Measurements from ENCODE around the gene PRDX4.
"Not testable (repeated sequence)": the region's sequence is repeated elsewhere in the genome, so short reads cannot be mapped to it uniquely, and the experiment has no call there.

Gene PRDX4

DNA sequence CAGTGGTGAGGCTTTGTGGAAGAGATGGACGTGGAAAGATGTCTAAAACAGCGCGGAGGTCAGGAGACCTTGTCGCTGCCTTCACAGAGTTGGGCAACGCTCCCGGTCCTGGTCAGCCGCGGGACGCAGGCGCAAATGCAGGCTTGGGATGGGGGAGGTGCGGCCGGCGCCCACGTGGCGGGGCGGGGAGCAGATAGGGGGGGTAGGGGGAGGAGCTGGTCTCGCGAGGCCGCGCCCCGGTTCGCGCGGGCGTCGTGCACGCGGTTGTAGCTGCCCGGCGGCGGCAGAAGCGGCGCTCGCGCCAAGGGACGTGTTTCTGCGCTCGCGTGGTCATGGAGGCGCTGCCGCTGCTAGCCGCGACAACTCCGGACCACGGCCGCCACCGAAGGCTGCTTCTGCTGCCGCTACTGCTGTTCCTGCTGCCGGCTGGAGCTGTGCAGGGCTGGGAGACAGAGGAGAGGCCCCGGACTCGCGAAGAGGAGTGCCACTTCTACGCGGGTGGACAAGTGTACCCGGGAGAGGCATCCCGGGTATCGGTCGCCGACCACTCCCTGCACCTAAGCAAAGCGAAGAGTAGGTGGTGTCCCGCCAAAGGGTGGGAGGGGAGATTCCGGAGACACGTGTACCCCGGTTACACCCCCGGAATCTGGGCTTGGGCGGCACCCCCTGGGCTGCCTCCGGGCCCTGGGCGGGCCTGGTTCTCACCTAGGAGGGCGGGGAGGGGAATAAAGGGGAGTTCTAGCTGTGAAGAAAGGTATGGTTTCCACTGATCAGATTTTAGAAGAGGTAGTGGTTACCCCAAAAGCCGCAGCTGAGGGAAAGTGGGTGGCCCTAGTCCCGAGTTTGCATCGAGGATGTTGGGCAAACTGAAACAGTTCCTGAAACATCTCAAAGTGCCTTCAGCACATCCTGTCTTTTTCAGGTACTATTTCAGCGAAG lies at the start of gene PRDX4:
PRDX4 (plus strand) TSS at position 255 of the 939 bp plus-strand sequence; CDS start at position 333, 78 bp downstream.
- in situ Hi-C loops (cut with MboI; ENCODE audit: low sequenced_read_pairs), result no loop called here

DNA sequence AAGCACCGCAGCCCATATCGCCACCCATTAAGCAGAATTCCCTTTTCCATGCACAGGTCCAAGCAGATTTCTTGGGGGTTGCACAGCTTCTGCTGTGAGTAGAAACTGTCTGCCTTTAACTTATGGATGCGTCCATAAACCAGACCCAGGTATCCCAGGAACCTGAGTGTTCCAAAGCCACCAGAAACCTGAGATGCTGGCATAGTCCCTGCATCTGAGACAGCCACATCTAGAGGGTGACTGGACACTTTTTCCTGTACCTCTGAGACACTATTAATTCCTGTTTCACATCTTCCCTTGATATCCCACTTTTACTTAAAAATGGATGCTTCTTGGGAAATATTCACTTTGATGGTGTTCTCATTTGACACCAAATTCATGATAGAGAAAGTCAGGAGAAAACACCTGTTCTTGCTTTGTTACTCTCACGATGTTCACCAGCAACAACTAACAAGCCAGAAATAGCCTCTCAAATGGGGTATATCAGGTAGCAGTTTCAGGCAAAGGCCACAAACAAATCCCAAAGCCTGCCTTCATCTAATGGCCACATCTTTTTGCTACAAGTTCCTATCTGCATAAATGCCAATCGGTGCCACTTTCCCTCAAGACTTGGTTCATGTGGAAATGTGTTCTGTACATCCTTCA lies 45.5 kb upstream of the PRDX4 start:
- in situ Hi-C loops (cut with MboI; ENCODE audit: low sequenced_read_pairs), result no loop called here

DNA sequence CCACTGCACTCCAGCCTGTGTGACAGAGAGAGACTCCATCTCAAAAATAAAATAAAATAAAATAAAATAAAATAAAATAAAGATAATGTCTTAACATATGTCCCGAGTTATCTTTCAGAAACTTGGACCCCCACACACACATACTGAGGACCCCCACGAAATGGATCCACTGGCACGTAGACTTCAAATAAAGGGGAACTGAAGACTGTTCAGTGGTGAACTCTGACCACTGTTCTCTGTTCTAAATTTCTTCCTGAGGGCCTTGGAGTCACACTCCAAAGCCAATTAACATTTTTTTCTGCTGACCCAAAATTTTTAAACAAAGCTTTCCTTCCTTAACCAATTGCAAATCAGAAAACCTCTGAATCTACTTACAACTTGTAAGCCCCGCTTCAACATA lies 43.5 kb upstream of the PRDX4 start:
- in situ Hi-C loops (cut with MboI; ENCODE audit: low sequenced_read_pairs), result no loop called here

DNA sequence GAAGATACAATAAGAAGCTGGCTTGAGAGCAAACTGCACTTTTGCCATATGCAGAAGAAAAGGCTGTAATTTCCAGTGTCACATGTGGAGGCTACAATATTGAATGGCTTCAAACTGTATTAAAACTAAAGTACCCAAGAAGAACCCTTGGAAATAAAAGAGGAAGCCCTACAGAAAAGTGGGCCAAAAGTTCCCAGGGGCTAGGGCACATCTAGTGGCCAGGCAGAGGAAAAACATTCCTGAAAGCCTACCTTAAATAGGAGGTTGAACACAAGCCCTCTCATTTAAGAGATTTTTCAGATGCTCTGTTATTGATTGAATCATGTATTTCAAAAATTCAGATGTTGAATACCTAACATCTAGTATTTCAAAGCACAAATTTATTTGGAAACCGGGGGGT lies 40.6 kb upstream of the PRDX4 start:
- in situ Hi-C loops (cut with MboI; ENCODE audit: low sequenced_read_pairs), result no loop called here

DNA sequence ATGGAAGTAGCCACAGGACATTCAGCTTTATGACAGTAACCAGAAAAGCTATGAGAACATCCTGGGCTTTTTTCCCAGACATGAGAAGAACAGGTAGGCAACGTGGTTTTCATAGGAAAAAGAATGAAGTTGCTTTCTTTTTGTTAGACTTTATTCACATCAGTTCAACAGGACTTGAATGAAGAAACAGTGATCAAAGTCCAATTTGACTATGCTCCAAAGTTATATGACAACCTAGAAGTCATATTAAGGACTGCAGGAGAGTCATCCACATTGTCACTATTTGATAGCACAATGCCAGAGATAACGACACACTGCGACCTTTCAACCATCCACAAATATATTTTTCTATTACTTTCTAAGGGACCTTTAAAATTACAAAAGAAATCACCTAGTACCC lies 39.2 kb upstream of the PRDX4 start:
- in situ Hi-C loops (cut with MboI; ENCODE audit: low sequenced_read_pairs), result no loop called here

DNA sequence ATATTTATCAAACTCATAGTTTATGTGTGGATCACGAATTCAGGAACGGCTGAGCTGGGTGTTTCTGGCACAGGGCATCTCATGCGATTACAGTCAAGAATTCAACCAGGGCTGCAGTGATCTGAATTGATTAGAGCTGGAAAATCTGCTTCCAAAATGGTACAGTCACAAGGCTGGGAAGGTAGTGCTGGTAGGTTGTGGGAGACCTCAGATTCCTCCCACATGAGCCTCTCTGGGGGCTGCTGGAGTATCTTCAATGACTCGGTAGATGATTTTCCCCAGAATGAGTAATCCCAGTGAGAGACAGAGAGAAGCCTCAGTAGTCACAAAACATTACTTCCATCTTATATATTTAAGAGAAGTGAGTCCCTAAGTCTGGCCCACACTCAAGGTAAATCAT lies 36.2 kb upstream of the PRDX4 start:
- in situ Hi-C loops (cut with MboI; ENCODE audit: low sequenced_read_pairs), result no loop called here

DNA sequence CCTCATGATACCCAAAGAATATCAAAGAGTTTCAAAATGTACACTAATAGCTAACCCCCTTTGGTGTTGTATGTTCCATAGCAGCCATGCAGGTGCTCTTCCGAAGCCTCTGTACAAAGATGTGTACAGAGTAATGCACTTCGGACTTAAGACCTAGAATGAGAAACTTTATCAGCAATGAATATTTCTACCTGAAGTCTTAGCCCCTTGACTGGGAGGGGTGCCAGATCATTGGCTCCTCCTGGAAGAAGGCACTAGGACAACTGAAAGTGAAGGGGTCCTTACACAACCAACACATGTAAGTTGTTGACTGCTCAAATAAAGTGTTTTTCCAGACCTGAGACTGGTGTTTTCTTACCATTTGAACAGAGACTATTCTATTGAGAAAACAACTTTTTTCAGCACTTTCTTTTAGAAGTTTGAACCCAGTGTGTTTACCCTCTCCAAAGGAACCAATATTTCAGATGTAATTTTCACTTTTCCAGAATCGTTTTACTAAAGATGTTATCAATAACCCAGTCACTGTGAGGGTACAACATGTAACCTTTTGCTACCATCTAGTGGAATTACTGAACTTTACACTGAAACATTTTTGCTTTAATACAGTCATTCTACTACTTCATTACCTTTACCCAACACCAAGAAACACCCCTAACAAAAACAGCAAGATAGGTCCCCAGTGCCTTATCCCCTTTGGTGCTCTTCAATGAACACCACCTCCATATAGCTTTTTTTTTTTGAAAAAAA lies 33.3 kb upstream of the PRDX4 start:
- in situ Hi-C loops (cut with MboI; ENCODE audit: low sequenced_read_pairs), result no loop called here

DNA sequence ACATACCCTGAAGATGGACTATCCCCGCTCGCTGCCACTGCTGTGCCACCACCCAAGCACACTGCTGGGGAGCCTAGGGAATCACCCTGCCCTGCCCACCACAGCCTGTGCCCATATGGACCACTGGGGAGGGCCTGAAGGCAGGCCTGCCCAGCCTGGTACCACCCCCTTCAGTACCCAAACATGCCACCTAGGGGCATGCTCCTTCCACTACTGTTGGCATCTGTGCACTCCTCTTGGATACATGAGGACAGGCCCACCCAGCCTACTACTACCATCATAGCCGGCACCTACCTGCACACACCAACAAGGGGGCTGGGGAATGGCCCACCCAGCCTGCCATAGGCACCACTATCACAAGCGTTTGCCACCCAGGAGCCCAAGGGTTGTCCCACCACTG lies 30.1 kb upstream of the PRDX4 start:
- in situ Hi-C loops (cut with MboI; ENCODE audit: low sequenced_read_pairs), result no loop called here

DNA sequence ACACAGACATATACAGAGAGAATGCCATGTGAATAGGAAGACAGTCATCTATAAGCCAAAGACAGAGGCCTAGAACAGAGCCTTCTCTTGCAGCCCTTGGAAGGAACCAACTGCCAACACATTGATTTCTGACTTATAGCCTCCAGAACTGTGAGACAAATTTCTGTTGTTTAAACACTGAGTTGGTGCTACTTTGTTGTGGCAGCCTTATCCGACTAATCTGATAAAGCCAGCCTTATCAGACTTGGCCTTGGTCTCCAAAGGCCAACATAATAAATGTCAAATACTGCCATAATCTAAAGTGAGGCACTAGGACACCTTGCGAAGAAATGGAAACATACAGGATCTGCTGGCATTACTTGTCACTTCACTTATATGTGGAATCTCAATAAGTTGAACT lies 24.3 kb upstream of the PRDX4 start:
- in situ Hi-C loops (cut with MboI; ENCODE audit: low sequenced_read_pairs), result no loop called here

DNA sequence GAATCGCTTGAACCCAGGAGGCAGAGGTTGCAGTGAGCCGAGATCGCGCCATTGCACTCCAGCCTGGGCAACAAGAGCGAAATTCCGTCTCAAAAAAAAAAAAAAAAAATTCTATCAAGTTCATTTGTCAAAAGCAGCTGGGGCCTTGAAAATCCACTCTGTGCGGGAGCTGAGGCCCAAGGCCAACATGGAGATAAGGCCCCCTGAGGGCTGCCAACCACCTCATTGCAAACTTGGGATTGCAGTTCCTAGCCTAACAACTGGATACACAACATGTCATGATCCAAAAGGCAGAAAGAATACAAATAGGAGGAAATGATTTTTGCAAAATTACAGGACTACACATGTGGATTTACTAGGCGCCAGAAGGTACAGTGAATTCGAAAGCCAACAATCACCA lies 22.5 kb upstream of the PRDX4 start:
- in situ Hi-C loops (cut with MboI; ENCODE audit: low sequenced_read_pairs), result no loop called here

DNA sequence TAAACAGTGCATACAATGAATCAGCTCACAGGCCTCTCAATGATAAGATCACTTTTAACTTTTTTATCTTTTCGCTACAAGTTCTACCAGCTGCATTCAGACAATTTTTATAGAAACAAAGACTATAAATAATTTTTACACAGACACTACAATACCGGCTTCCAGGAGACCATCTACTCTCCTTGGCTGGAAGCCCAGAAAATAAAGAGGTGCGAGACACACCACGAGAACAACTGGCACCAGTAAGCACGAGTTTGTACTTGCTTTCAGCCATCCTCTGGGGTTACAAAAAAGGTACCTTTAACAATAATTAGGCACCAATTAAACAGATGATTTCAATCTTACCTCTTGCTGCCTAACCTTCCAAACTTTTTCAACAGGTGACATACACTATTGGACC lies 11.2 kb upstream of the PRDX4 start:
- in situ Hi-C loops (cut with MboI; ENCODE audit: low sequenced_read_pairs), result no loop called here

DNA sequence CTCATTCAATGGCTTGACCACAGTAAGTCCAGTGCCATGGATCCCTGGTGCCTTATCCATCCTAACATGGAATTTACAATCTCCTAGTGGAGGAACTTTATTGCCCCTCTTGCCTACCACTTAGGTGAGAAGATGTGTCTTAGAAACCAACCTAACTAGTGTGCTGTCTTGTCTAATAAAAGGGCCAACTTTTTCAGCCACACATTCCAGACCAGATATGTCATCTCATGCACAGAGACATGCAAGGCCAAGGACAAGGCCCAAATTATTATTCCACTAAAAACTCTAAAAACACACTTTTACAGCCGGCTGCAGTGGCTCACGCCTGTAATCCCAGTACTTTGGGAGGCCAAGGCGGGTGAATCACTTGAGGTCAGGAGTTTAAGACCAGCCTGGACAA lies 10.6 kb upstream of the PRDX4 start:
- in situ Hi-C loops (cut with MboI; ENCODE audit: low sequenced_read_pairs), result no loop called here

DNA sequence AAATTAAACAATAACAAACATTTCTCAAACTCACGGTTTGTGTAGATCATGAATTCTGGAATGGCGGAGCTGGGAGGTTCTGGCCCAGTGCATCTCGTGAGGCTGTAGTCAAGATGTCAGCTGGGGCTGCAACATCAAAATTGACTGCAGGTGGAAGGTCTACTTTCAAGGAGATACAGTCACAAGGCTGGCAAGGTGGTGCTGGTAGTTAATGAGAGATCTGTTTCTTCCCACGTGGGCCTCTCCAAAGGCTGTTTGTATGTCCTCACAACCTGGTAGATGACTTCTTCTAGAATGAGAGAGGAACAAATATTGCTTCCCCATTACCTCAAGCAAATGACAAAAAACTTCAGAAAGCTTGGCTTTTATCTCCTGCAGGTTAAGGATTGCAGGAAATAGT lies 8.0 kb upstream of the PRDX4 start:
- in situ Hi-C loops (cut with MboI; ENCODE audit: low sequenced_read_pairs), result no loop called here

DNA sequence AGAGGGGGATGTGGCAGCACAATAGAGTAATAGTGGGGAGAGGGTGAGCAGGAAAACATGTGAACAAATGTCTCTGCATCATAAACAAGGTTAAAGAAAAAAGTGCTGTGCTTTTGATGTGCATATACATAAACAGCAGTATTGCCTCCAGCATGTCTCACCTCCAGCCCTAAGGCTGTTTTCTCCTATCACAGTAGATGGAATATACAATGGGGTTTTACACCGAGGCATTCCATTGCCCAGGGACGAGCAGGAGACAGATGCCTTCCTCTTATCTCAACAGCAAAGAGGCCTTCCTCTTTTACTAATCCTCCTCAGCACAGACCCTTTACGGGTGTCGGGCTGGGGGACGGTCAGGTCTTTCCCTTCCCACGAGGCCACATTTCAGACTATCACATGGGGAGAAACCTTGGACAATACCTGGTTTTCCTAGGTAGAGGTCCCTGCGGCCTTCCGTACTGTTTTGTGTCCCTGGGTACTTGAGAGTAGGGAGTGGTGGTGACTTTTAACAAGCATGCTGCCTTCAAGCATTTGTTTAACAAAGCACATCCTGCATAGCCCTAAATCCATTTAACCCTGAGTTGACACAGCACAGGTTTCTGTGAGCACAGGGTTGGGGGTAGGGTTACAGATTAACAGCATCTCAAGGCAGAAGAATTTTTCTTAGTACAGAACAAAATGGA lies 7.1 kb upstream of the PRDX4 start:
- in situ Hi-C loops (cut with MboI; ENCODE audit: low sequenced_read_pairs), result not testable (repeated sequence)

DNA sequence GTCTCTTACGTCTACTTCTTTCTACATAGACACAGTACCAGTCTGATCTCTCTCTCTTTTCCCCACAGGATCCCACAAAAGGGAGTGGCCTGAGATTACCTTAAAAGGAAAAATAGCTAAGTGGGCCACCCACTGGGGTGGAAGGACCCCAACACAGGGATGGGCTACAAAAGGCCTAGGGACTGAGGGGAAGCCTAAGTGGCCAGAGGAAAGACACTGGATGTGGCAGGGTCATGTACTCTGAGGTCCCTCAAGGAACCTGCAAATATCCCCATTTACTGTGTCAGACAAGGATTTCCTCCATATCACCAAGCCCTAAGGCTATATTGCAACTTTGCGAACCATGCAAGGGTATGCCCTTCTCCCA lies 6.5 kb upstream of the PRDX4 start:
- in situ Hi-C loops (cut with MboI; ENCODE audit: low sequenced_read_pairs), result no loop called here

DNA sequence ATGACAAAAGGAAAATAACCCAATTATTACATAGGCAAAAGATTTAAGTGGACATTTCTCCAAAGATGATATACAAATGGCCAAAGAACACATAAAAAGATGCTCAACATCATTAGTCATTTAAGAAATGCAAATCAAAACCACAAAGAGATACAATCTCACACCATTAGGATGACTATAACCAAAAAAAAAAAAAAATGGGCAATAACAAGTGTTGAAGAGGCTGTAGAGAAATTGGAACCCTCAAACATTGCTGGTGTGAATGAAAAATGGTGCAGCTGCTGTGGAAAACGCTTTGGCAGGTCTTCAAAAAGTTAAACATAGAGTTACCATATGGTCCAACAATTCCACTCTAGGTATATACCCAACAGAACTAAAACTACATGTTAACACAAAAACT lies 5.6 kb upstream of the PRDX4 start:
- in situ Hi-C loops (cut with MboI; ENCODE audit: low sequenced_read_pairs), result no loop called here

DNA sequence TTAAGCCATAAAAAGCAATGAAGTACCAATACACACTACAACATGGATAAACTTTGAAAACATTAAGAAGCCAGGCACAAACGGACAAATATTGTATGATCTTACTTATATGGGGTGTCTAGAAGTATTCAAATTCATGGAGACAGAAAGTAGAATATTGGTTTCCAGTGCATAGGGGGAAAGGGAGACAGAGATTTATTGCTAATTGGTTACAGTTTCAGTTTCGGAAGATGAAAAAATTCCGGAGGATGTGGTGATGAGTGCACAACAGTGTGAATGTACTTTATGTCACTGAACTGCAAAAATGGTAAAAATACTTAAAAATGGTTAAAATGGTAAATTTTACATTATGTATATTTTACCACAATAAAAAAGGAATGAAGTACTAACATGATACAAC lies 5.1 kb upstream of the PRDX4 start:
- in situ Hi-C loops (cut with MboI; ENCODE audit: low sequenced_read_pairs), result no loop called here

DNA sequence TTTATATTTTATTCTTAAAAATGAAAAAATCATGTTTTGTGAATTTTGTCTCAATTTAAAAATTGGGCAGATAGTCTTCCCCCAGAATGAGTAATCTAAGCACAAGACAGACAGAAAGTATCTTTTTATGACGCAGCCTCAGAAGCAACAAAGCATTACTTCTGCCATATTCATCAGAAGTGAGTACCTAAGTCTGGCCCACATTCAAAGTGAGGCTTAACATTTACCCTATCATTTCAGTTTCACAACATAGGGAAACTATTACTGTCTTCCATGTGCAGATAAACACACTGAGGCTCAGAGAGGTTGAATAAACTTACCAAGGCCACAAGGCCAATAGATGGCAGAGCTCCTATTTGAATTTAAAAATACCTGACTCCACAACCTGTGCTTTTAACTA lies 4.4 kb upstream of the PRDX4 start:
- in situ Hi-C loops (cut with MboI; ENCODE audit: low sequenced_read_pairs), result no loop called here

DNA sequence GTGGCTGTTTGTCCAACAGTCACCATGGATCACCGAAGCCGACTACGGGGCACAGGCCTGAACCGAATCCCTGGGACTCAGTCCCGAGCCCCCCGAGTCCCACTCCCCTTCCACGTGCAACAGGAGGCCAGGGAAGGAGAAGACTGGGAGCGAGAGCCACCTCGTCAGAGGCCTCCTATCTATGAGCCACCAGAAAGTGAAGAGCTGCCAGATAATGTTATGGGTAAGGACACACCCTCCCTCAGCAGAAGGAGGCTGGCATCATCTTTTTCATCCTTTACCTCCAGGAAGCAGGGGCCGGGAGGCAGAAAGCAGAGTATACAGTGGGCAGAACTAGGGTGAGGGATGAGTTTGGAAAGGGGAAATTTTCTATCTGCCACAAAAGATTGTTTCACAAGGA lies 2.8 kb upstream of the PRDX4 start:
- in situ Hi-C loops (cut with MboI; ENCODE audit: low sequenced_read_pairs), result no loop called here

DNA sequence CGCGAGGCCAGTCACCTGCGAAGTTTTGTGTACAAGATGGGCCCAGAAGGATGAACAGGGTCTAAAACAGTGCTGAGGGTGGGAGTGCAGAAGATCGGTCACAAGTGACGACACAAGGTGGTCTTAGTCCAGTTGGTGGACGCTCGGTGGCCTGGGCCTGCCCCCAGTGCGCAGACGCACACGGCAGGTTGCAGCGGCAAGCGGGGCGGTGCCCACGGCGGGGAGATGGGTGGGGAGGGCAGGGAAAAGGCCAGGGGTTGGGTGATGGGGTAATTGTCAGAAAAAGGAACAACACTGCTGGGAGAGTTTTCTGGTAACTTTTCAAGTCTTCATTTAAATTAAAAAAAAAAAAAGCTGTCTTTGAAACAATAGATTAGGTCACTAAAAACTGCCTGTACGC lies 1.0 kb upstream of the PRDX4 start:
- in situ Hi-C loops (cut with MboI; ENCODE audit: low sequenced_read_pairs), result no loop called here

DNA sequence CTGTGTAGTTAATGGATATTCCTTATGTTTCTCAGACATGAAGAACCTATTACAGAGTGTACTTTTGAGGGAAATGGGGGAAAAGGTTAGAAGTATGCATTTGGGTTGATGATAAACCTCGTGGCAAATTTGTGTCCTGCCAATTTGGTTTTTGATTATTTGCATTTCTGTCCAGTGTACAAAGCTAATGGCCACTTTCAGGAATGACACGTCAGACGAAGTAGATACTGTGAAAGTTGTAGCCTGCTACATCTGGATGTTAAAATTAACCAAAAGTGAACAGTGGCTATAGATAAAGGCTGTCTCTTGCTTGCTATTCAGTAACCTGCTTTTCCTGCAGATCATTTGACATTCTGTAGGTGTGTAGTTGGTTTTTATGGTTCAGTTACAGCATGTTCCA lies 1.0 kb downstream of the PRDX4 start:
- in situ Hi-C loops (cut with MboI; ENCODE audit: low sequenced_read_pairs), result no loop called here
